Keratinocyte (primary cell): Measurements from ENCODE around the gene SMIM30.

Source experiments
- CTCF ChIP-seq, 3 experiments: IDR thresholded peaks in 1 of 3; conservative IDR thresholded peaks in 1 of 3; optimal IDR thresholded peaks in 1 of 3; 2 replicates in 2 of 3; 3 replicates in 1 of 3; pipeline versions ENCODE3 to v1.5.1; 2011; ENCODE audit warnings: low read length in 3 of 3, mild to moderate bottlenecking in 3 of 3, moderate library complexity in 2 of 3, control low read depth in 1 of 3, inconsistent platforms in 1 of 3; ENCODE audit not compliant: insufficient read depth in 2 of 3; ENCODE audit errors: extremely low read depth in 1 of 3
- EZH2 ChIP-seq: IDR thresholded peaks from one replicate; pipeline ENCODE4 v1.6.1; 2012; ENCODE audit warnings: inconsistent platforms, mild to moderate bottlenecking, low read length, moderate library complexity

GRCh38 chr7:113119429-113119828 is 1.1 kb upstream of the SMIM30 start:
- TF ChIP-seq CTCF (optimal IDR thresholded peaks at IDR 0.05 in 1 of 3, IDR thresholded peaks at IDR 0.05 in 1 of 3, conservative IDR thresholded peaks at IDR 0.05 in 1 of 3; ENCODE audit: extremely low read depth in 1 of 3, insufficient read depth in 2 of 3, low read length in 3 of 3) (no peak), EZH2 (no peak)
